HG03460 (cell line): Measurements from ENCODE around the gene SYT1.

ENCODE experiments used
- ATAC-seq: cut with Tn5 transposase; IDR thresholded peaks from one replicate; pipeline ENCODE4 v1.9.1; 2021; ENCODE audit not compliant: unreplicated experiment

Gene SYT1

GRCh38 chr12:79487386-79488110 is 623.0 kb downstream of the SYT1 start:
- no peak for ATAC-seq
